Astrocyte of the spinal cord (primary cell): ENCODE data around the gene TMEM40.
"Not testable (repeated sequence)": the region's sequence is repeated elsewhere in the genome, so short reads cannot be mapped to it uniquely, and the experiment has no call there.

Experiments used
- DNase-seq: peaks from one replicate; pipeline ENCODE4 v3.0.0; 2011; ENCODE audit warnings: low read depth, low spot score
- H3K4me3 ChIP-seq: 2 replicates; pipeline ENCODE4 v1.5.1; 2011; ENCODE audit warnings: low read depth, mild to moderate bottlenecking, low read length, moderate library complexity
- in situ Hi-C: cut with HindIII; loops from 2 replicates; pipeline ENCODE4 v1.10.0; 2017; ENCODE audit warnings: low sequenced_read_pairs
- TF ChIP-seq, protein P1 (sequence below): IDR thresholded peaks from 2 replicates; pipeline ENCODE4 v1.5.1; 2012; ENCODE audit warnings: low read depth, mild to moderate bottlenecking, low read length, inconsistent platforms

The TMEM40 gene

DNA sequence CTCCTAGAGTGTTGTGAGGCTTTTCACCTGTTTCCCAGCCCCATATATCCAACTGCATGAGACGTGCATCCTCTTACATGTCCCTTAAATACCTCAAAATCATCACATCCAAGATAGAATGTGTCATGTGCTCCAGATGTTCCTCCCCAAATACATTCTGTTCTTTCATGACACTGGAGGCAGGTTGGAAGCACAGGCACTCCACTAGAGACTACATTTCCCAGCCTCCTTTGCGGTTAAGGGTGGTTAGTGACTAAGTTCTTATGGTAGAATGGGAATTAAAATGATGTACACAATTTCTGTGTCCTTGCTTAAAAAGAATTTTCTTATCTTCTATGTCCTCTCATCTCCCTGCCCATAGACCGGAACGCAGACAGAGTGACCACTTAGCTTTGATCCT is 34.3 kb downstream of the TMEM40 start:
- in situ Hi-C loops, result no loop called here
- TF ChIP-seq, protein P1, sequence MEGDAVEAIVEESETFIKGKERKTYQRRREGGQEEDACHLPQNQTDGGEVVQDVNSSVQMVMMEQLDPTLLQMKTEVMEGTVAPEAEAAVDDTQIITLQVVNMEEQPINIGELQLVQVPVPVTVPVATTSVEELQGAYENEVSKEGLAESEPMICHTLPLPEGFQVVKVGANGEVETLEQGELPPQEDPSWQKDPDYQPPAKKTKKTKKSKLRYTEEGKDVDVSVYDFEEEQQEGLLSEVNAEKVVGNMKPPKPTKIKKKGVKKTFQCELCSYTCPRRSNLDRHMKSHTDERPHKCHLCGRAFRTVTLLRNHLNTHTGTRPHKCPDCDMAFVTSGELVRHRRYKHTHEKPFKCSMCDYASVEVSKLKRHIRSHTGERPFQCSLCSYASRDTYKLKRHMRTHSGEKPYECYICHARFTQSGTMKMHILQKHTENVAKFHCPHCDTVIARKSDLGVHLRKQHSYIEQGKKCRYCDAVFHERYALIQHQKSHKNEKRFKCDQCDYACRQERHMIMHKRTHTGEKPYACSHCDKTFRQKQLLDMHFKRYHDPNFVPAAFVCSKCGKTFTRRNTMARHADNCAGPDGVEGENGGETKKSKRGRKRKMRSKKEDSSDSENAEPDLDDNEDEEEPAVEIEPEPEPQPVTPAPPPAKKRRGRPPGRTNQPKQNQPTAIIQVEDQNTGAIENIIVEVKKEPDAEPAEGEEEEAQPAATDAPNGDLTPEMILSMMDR, result no peak

GRCh38 chr3:12723362-12723761 is 35.7 kb downstream of the TMEM40 start:
- DNase-seq, in situ Hi-C loops, H3K4me3 ChIP-seq: not testable (repeated sequence)

More for the DNA sequence above, 34.3 kb downstream of the TMEM40 start:
- no peak for DNase-seq
- H3K4me3 ChIP-seq, result no peak overlapping the region

GRCh38 chr3:12722226-12722625 is 36.8 kb downstream of the TMEM40 start:
- in situ Hi-C loops, result no loop called here
- TF ChIP-seq, protein P1, result no peak
- DNase-seq, result no peak
- H3K4me3 ChIP-seq, result no peak overlapping the region

DNA sequence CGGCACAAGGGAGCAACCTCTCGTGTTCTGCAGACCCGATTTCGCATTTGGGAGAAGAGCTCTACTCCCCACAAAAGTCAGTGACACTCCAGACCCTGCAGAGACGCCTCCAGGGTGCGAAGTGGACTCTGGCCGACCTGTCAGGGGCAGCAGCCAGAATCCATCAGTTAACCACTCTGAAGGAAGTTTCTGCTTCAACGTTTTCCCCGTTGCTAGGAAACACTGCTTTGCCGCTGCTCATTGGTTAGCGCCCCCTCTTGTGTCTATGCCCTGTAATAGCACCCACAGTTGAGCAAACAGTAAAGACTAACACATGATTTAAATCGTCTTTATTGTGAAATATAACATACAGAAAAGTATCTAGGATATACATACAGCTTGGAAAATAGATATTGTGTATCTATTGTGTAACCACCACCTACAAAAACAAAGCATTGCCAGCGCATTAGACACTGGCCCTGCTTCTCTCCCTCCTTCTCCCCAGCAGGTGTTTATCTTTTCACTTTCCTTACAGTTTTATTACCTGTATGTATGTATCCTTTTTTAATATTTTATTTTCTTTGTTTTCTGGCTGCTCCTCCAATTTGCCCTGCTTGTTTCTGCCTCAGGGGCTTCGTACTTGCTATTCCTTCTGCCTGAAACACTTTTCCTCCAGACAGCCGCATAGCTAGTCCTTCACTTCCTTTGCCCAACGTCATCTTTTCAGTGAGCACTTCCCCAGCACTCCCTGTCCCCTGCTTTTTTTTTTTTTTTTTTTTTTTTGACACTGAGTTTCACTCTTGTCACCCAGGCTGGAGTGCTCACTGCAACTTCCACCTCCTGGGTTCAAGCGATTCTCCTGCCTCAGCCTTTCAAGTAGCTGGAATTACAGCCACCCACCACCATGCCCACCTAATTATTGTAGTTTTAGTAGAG is 38.8 kb downstream of the TMEM40 start:
- peak overlapping the region; percentile 22 for H3K4me3 ChIP-seq
- DNase-seq, result peak; percentile 79
- in situ Hi-C loops, result no loop called here
- TF ChIP-seq, protein P1, result peak; percentile 97

GRCh38 chr3:12719541-12719940 is 39.5 kb downstream of the TMEM40 start:
- H3K4me3 ChIP-seq, result peak overlapping the region; percentile 22
- no peak for DNase-seq
- TF ChIP-seq, protein P1, result no peak
- in situ Hi-C loops, result no loop called here

DNA sequence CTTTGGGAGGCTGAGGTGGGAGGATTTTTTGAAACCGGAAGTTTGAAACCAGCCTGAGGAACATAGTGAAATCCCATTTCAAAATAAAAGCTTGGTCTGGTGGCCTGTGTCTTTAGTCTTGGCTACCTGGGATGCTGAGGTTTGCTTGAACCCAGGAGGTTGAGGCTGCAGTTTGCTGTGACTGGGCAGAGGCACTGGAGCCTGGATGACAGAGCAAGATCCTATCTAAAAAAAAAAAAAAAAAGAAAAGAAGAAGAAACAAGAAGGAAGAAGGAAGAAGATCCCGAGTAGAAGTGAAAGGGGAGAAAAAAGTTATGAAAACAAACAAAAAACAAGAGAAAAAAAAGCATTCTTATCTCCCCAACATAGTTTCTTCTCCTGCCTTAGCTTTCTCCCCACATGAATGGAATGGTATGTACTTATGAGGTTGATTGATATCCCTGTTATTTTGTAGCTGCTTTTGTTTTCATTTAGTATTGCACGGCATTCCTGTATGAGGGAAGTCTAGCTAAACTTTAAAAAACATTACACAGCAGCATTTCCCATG is 42.4 kb downstream of the TMEM40 start:
- TF ChIP-seq, protein P1, result no peak
- in situ Hi-C loops, result no loop called here
- no peak overlapping the region for H3K4me3 ChIP-seq
- peak; percentile 12 for DNase-seq

GRCh38 chr3:12714278-12714677 is 44.8 kb downstream of the TMEM40 start:
- in situ Hi-C loops, result no loop called here
- TF ChIP-seq, protein P1, result no peak
- DNase-seq, result no peak
- H3K4me3 ChIP-seq, result no peak overlapping the region
